ENCODE results near the gene HS1BP3. TPM values are rescaled to one million over a fixed set of nuclear protein-coding genes. Genes with fewer than 3 reads are reported as not detected.

The HS1BP3 gene
- total and polyA plus RNA-seq, 2 of the 13 experiments (the other 11 are each of a cell fraction or from before 2014, with no cell fraction given): 15.2 to 22.0 TPM

DNA sequence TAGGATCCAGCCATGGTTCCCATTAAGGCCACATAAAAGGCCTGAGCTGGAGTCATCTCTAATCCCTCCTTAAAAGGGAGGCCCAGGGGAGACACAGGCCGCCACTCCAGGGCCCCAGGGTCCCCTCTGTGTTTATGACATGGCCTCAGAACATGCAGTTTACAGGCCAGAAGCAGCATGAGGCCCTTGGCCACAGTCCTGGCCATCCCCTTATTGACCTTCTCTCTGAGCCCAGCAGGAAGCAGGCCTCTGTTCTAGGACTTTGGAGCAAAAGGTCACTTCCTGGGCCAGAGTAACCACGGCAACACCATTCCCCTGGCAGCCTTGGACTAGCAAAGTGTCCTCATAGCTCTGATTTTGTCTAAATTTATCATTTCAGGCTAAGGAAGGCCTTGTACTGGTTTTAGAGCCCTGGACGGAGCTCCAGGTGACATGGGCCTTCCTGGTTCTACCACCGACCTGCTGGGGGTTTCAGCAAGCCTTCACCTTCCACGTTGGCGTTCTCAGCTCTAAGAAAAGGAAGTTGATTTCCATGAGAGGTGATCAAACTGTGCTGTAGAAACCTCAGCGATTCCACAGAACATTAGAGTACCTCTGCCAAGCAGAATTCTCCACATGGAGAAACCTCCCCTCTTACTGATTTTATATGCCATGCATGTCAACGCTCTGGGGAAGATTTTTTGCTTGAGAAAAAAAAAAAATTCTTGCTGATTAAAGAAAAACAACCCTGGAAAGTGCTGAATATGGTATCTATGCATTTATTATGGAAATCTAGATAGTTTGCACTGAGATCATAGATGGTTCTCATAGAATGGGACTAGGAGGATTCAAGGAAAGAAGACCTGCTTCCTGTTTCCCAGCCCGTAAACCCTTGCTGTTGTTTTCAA lies 53.7 kb downstream of the HS1BP3 start (continued):
- TF ChIP-seq, protein P1, sequence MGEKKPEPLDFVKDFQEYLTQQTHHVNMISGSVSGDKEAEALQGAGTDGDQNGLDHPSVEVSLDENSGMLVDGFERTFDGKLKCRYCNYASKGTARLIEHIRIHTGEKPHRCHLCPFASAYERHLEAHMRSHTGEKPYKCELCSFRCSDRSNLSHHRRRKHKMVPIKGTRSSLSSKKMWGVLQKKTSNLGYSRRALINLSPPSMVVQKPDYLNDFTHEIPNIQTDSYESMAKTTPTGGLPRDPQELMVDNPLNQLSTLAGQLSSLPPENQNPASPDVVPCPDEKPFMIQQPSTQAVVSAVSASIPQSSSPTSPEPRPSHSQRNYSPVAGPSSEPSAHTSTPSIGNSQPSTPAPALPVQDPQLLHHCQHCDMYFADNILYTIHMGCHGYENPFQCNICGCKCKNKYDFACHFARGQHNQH (CRISPR knock-in tag; IDR thresholded peaks at IDR 0.05): peak; percentile 99
- TF ChIP-seq SSRP1 (CRISPR knock-in tag; IDR thresholded peaks at IDR 0.05): no peak; the same call in none of the 2 replicates
- peak; percentile 81; the same call in 1 of the 2 replicates for TF ChIP-seq ZNF607 (CRISPR knock-in tag; IDR thresholded peaks at IDR 0.05; ENCODE audit: borderline replicate concordance)
- TF ChIP-seq, protein P2, sequence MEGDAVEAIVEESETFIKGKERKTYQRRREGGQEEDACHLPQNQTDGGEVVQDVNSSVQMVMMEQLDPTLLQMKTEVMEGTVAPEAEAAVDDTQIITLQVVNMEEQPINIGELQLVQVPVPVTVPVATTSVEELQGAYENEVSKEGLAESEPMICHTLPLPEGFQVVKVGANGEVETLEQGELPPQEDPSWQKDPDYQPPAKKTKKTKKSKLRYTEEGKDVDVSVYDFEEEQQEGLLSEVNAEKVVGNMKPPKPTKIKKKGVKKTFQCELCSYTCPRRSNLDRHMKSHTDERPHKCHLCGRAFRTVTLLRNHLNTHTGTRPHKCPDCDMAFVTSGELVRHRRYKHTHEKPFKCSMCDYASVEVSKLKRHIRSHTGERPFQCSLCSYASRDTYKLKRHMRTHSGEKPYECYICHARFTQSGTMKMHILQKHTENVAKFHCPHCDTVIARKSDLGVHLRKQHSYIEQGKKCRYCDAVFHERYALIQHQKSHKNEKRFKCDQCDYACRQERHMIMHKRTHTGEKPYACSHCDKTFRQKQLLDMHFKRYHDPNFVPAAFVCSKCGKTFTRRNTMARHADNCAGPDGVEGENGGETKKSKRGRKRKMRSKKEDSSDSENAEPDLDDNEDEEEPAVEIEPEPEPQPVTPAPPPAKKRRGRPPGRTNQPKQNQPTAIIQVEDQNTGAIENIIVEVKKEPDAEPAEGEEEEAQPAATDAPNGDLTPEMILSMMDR (CRISPR knock-in tag; IDR thresholded peaks at IDR 0.05): peak; percentile 22
- peak; percentile 93 for TF ChIP-seq HDAC1 (CRISPR knock-in tag; IDR thresholded peaks at IDR 0.05)
- peak; percentile 91 for TF ChIP-seq MIXL1 (CRISPR knock-in tag; IDR thresholded peaks at IDR 0.05)
- peak; percentile 94 for TF ChIP-seq FOXK2 (IDR thresholded peaks at IDR 0.05)
- TF ChIP-seq ZZZ3 (CRISPR knock-in tag; IDR thresholded peaks at IDR 0.05; ENCODE audit: borderline replicate concordance): peak; percentile 93
- TF ChIP-seq, protein P3, sequence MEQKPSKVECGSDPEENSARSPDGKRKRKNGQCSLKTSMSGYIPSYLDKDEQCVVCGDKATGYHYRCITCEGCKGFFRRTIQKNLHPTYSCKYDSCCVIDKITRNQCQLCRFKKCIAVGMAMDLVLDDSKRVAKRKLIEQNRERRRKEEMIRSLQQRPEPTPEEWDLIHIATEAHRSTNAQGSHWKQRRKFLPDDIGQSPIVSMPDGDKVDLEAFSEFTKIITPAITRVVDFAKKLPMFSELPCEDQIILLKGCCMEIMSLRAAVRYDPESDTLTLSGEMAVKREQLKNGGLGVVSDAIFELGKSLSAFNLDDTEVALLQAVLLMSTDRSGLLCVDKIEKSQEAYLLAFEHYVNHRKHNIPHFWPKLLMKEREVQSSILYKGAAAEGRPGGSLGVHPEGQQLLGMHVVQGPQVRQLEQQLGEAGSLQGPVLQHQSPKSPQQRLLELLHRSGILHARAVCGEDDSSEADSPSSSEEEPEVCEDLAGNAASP (CRISPR knock-in tag; IDR thresholded peaks at IDR 0.05; ENCODE audit: borderline replicate concordance): peak; percentile 96
- peak; percentile 95 for TF ChIP-seq ZNF761 (CRISPR knock-in tag; conservative IDR thresholded peaks at IDR 0.05)
- peak; percentile 66 for TF ChIP-seq POLR2G (IDR thresholded peaks at IDR 0.05; ENCODE audit: low read depth, low read length)
- no peak for TF ChIP-seq SCMH1 (CRISPR knock-in tag; IDR thresholded peaks at IDR 0.05; ENCODE audit: borderline replicate concordance)
- TF ChIP-seq NFE2L2 (IDR thresholded peaks at IDR 0.05; ENCODE audit: low read length): peak; percentile 4; the same call in 1 of the 2 replicates
- peak; percentile 91 for TF ChIP-seq ZSCAN25 (CRISPR knock-in tag; IDR thresholded peaks at IDR 0.05)
- no peak for TF ChIP-seq KLF12 (CRISPR knock-in tag; IDR thresholded peaks at IDR 0.05; ENCODE audit: borderline replicate concordance)
- TF ChIP-seq, protein P4, sequence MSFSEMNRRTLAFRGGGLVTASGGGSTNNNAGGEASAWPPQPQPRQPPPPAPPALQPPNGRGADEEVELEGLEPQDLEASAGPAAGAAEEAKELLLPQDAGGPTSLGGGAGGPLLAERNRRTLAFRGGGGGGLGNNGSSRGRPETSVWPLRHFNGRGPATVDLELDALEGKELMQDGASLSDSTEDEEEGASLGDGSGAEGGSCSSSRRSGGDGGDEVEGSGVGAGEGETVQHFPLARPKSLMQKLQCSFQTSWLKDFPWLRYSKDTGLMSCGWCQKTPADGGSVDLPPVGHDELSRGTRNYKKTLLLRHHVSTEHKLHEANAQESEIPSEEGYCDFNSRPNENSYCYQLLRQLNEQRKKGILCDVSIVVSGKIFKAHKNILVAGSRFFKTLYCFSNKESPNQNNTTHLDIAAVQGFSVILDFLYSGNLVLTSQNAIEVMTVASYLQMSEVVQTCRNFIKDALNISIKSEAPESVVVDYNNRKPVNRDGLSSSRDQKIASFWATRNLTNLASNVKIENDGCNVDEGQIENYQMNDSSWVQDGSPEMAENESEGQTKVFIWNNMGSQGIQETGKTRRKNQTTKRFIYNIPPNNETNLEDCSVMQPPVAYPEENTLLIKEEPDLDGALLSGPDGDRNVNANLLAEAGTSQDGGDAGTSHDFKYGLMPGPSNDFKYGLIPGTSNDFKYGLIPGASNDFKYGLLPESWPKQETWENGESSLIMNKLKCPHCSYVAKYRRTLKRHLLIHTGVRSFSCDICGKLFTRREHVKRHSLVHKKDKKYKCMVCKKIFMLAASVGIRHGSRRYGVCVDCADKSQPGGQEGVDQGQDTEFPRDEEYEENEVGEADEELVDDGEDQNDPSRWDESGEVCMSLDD (CRISPR knock-in tag; IDR thresholded peaks at IDR 0.05; ENCODE audit: borderline replicate concordance): peak; percentile 28; the same call in 1 of the 2 replicates
- TF ChIP-seq ZNF879 (CRISPR knock-in tag; IDR thresholded peaks at IDR 0.05): no peak
- TF ChIP-seq CEBPG (CRISPR knock-in tag; IDR thresholded peaks at IDR 0.05): peak; percentile 75
- no peak for TF ChIP-seq TCF12 (IDR thresholded peaks at IDR 0.05)
- TF ChIP-seq TCF12 (CRISPR knock-in tag; IDR thresholded peaks at IDR 0.05): peak; percentile 72; the same call in 1 of the 2 replicates
- no peak for TF ChIP-seq ZNF333 (CRISPR knock-in tag; IDR thresholded peaks at IDR 0.05; ENCODE audit: borderline replicate concordance)
- TF ChIP-seq, protein P5, sequence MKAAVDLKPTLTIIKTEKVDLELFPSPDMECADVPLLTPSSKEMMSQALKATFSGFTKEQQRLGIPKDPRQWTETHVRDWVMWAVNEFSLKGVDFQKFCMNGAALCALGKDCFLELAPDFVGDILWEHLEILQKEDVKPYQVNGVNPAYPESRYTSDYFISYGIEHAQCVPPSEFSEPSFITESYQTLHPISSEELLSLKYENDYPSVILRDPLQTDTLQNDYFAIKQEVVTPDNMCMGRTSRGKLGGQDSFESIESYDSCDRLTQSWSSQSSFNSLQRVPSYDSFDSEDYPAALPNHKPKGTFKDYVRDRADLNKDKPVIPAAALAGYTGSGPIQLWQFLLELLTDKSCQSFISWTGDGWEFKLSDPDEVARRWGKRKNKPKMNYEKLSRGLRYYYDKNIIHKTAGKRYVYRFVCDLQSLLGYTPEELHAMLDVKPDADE (CRISPR knock-in tag; IDR thresholded peaks at IDR 0.05): no peak

All from HepG2 (cell line).